GM19099 (cell line): Measurements from ENCODE around the gene SNRPB2.

ENCODE experiments used
- POLR2A ChIP-seq: IDR thresholded peaks from 3 replicates; pipeline ENCODE4 v1.6.1; 2011; ENCODE audit warnings: low read depth; ENCODE audit not compliant: insufficient read length; ENCODE audit errors: extremely low read depth

Gene SNRPB2

DNA sequence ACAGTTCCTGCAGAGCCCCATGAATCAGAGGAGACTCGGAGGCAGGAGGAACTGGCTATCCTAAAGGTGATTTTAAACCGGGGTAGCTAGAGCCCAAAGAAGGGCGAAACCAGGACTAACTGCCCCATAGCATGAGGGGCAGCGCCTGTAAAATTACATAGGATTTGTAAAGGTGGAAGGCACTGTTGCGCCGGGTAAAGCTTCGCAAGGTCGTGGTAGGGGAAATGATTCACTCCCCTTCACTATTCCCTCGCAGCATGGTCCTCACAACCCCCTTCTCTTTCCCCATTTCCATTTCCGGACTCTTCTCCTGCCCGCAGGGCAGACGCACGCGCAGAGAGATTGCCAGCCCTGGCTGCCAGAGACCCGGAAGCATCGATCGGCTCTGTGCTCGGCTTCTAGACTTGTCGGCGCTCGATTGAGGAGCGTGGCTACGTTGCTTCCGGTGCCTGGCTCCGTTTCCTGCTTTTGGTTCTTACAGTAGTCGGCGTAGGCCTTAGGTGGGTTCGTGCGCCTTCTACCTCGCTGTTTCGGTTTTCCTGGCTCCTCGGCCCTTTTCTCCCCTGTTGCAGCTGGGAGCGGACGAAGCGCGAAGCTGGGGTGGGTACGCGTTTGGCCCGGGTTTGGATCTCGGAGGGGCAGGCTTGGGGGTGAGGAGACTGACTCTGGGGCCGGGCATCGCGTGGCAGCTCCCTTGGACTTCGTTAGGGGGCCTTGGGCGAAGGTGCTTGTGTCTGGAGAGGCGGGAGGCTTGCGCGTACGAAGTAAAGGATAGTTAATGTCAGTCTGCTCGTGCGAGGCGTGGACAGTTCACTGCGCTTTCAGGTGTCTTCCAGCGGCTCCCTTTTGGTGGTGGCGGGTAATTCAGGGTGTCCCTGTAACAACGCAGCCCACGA, at the start of gene SNRPB2:
Gene SNRPB2, plus strand, starts transcription at position 462 of the 896 bp plus-strand sequence. CDS start 1,677 bp downstream, outside the sequence.
- TF ChIP-seq POLR2A, result peak; percentile 90

DNA sequence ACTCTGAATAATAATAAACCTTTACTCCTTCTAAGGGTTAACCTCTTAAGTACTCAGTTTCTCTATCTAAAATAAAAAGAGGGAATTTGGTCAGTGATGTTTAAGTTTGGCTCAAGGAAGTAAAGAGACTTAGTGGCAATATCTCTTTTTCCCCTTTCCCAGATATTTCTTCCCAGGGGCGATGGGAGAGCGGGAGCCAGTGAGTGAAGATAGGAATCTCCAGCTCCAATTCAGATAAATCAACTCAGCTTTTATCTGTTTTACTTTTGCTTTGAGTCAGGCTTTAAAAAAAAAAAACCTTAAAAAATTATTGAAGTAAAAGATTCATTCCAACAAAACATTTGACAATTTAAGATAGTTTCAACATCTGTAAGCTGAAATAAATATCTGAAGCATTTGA, 45.4 kb upstream of the SNRPB2 start:
- TF ChIP-seq POLR2A, result no peak

DNA sequence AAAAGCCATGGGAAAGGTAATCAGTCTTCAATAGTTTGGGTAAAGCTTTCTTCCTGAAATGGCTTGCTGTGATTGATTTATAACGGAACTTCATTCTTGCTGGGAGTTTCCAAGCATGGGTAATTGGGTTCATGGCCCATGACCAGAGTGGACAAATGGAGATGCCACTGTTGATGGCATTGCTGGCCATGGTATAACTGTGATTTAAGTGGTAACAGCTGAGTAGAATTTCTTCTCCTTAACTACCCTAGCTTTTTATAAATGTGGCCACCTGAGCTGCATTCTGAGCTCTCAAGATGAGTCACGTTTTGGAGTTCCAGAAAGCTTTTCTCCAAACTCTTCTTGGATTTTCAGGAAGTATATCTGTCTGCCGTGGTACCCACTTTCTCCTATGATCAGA, 39.9 kb upstream of the SNRPB2 start:
- no peak for TF ChIP-seq POLR2A

DNA sequence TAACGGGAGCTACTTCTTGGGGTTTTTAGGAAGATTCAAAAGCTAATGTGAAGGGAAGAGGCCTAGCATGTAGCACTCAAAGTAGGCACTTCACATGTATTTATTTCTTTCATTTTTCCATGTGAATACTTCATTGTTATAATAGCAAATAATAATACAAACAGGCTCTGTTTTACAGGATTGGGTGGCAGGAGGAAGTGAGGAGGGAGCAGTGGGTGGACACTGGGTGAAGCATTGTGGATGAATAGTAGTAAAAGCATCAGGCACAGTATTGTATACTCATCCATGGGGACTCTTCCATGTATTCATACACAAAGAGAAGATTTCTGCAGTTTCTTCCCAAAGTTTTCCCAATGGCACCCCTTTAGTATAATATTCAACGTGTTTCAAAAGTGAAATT, 38.4 kb upstream of the SNRPB2 start:
- TF ChIP-seq POLR2A, result no peak

DNA sequence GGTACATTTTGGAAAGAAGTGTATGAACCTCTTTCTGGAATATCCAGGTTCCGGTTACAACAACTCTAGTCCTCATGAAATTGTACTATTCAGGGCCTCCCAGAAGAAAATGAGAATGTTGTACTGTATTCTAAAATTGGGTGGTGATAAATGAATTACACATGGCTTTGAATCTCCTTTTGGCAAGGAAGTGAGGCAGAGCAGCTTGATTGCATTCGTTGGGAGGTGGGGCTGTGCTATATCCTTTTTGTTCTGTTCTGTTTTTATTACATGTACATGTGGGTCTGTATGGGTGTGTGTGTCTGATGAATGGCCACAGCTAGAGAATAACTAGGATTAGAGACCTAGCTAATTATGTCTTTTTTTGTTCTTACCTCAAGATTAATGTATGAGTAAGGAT, 37.8 kb upstream of the SNRPB2 start:
- TF ChIP-seq POLR2A, result no peak

DNA sequence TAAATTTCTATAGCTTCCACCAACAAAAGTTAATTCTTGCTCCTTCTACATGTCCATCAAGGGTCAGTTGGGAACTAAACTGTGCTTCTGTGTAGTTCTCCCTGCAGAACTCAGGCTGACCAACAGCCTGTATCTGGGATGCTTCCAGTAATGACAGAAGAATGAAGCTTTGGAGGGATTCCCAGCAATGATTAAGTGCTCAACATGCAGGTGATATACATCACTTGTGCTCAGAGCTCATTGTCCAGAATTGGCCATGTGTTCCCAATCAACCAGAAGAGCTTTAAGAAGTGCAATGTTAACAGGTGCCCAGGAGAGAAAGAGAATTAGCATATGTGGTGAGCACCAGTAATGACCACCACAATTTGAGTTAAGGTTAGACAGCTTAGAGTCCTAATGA, 37.4 kb upstream of the SNRPB2 start:
- TF ChIP-seq POLR2A, result no peak

DNA sequence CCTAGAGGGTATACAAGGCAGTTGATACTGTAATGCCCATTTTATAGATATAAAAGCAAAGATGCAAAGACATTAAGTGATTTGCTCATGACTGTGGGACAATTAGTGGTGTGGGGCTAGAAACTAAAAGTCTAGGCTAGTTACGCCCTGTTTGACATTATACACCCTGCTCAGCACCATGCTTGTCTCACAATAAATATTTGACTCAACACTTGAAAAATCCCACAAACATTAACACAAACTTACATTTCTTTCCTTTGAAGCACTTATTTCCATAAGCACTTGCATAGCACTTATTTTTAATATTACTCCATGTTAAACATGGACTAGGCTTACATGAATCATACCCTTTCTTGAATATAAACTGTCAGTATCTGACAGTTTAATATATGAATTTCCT, 36.5 kb upstream of the SNRPB2 start:
- TF ChIP-seq POLR2A, result no peak

DNA sequence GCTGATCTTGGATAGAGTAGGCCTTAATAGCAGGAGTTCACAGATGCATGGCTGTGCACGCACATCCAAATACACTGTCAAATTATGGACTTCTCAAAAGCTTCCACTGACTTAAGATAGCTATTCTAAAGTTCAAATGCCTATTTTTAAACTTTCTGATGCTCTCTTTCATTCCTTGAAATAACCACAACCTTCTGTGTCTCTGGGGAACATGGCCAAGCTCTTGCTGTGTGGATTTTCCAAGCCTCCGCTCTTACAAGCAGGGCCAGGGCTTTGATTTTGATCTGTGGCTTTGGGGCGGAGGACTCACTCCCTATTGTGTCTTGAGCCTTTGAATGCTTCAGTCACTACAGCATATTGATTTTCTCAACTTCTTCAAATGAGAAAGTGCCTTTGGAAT, 35.7 kb upstream of the SNRPB2 start:
- TF ChIP-seq POLR2A, result no peak

DNA sequence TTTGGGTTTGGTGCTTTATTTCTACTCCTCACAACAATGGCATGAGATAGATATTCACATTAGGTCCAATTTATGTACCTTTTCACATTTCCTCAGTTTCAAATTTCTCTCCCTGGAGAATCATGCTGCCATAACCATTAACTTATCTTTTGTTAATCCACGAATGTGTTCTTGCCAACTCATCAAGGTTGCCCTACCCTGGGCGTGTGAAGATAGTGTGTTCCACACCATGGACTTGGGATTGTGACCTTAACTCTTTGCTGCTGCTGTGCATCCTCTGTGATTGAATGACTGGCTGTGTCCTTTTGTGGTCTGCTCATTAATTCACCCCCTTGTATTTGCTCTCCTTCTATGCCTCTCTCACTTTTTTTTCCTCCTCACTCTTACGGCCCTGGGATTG, 34.2 kb upstream of the SNRPB2 start:
- no peak for TF ChIP-seq POLR2A

DNA sequence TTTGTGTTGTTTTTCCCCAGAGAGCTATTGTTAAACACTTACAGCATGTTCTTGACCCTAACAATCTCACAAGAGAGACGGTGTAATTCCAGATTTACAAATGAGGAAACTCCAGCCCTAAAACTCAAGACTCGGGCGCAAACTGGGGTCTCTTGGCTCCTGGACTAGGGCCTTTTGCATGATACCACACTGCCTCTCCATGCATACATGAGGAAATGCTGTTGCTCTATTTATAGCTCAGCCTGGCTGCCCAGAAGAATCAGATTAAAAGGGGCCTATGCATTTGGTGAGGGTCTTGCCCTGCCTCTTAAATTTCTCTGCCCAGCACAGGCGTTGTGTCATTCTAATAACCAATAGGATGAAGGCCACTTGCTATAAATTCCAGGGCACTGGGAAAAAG, 30.5 kb upstream of the SNRPB2 start:
- TF ChIP-seq POLR2A, result no peak

DNA sequence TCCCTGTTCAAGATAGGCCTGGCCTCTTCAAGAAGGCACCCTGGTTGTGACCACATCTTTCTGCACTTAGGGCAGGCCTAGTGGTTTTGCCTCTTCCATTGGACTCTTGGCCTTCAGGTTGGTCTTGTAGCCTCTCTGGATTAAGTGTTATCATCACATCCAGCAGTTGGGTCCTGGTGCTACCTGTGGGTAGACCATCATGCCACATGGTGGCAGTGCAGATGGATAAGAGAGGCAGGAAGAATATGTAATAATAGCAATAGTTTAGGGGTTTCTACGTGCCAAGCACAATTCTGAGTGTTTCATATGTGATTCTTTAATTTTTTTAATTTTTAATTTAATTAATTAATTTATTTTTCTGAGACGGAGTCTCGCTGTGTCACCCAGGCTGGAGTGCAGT, 28.5 kb upstream of the SNRPB2 start:
- TF ChIP-seq POLR2A, result no peak

DNA sequence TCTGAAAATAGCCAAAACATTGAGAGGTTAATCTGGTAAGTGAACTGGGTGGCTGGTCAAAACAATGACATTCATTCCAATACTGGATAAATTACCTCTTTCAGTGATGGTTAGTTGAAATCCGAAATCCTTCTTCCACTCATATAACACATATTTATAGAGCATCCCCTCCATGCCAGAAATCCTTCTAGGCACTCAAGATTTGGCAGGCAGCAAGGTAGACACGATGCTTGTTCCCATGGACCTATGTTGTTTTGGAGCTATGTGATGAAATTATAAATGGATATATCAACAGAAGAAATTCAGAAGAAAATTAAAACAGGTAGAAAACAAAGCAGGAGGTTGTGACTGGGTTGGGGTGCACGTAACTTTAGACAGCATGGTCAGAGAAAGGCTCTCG, 26.3 kb upstream of the SNRPB2 start:
- TF ChIP-seq POLR2A, result no peak

DNA sequence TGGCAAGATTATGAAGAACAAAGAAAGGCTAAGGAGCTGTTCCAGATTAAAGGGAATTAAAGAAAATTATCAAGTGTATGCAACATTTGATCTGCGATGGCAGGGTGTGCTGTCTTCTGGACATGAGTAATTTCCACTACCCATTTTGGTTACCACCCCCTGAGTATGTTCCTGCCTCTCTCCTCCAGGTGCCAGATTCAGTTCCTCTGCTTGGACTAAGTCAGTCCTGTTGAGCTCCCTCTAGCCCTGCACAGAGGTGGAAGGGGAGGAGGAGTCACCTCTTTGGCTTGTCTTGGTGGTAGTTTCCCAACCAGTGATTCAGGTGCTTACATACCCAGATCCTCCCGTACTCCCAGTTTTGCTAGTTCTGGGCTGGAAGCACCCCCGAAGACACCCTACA, 22.2 kb upstream of the SNRPB2 start:
- no peak for TF ChIP-seq POLR2A

DNA sequence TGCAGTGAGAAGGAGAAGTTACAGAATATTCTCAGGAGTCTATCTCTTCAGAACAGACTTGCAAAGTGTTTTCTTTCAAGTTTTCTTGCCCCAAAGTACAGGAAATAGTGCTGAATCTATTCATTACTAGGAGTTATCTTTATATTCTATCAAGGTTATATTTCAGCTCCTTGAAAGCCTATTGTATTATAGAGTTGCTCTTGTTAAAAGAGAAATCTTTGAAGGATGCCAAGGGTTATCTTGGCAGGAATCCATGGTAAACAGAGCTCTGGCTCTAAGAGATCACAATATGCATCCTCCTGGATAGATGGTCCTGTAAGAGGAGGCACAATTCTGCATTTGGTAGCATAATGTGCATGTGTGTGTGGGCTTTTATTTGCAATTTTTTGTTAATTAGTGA, 21.2 kb upstream of the SNRPB2 start:
- no peak for TF ChIP-seq POLR2A

DNA sequence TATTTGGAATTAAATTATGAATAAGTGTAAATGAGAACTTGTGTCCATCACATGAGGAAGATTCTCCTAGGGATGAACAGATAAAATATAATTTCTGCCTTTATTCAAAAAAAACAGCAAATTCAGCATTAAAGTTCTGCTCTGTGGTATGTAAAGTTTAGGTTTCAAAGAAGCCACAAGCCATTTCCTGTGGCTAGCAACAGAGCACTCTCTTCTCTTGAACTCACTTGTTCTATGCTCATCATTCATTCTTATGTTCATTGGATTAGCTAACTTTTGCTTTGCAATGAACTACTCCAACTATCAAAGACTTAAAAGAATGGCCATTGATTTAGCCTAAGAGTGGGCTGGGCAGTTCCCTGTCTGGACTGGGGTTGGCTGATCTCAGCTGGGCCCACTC, 20.8 kb upstream of the SNRPB2 start:
- TF ChIP-seq POLR2A, result no peak

DNA sequence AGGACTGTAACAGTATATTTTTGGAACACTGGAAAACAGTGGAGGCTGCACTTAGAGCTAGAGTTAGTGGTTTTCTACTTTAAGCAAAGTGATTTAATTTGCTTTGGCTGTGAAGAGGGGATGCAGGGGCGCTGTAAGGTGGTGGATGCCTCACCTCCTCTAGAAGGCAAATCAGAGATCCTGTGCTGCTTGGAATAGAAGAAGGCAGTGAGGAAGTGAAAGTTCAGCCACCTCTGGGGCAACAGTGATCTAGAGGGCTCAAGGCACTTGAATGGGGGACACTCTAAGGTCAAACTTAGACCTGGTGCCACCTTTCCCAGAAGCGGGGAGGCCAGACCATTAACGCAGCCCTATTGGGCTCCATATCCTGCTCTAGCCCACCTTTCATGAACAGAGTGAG, 19.0 kb upstream of the SNRPB2 start:
- TF ChIP-seq POLR2A, result no peak

DNA sequence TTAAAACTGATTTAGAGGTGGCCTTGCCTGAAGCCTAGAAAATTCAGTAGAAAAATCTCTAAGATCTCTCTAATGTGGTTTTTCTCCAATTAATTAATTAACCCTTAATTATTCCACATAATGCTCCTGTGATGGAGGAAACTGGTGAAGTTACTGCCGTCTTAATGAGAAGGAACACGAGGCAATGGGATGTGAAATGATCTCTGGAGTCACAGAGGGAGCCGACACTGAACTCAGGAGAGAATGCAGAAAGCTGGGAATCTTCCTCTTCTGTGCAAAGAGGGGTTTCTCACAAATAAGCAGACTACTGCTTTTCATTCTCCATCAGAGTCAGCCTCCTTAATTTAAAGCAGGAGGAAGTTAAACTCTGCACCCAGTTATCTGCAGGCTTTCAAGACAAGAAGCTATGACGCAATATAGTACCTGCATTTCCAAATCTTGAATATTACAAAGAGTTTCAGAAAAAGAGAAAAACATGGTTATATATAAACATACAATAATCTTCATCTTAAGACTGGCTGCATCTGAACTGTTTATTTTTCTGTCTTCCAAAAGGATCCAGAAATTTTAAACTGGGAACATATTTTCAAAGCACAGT, 18.1 kb upstream of the SNRPB2 start:
- TF ChIP-seq POLR2A, result no peak

DNA sequence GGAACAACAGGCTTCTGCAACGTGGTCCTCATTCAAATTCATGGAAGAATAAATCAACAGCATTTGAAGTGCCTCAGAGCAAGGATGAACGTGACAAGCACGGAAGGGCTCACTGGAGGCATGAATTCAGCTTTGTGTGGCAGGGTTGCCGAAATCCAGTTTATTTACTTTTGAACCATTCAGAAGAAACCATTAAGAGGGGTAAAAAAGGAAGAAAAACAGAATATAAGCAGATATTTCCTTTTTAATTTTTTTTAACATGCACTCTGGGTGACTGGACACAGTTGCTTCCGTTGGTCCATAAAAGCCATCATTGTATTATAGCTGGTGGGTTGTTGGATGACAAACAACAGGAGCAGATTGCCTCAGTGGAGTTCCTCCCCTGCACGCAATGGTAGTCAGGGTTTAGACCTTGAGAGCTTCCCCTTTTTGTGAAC, 17.3 kb upstream of the SNRPB2 start:
- TF ChIP-seq POLR2A, result no peak
